CD8-positive, alpha-beta memory T cell (primary cell): ENCODE measurements around the gene FAF1. TPM values are rescaled to one million over a fixed set of nuclear protein-coding genes. Genes with fewer than 3 reads are reported as not detected.

Experiments
- CTCF ChIA-PET: fragments of 350-600 bp; sonication (Branson Sonifier 250); formaldehyde crosslinking; loops from one replicate; lab custom pipeline; 2021; ENCODE audit warnings: antibody characterized with exemption; lab: Charles Lee
- POLR2A ChIA-PET: fragments of 350-600 bp; sonication (Branson Sonifier 250); formaldehyde crosslinking; loops from one replicate; lab custom pipeline; 2021; ENCODE audit warnings: antibody characterized with exemption; lab: Charles Lee
- DNase-seq, 5 donors: peaks; one replicate each; pipeline versions ENCODE4 v3.0.0 to v3.0.0-alpha.2; 2020 to 2022; ENCODE audit warnings: mixed read lengths in 1 of 5
- H3K27ac ChIP-seq: one replicate; pipeline ENCODE4 v1.7.0; 2013; ENCODE audit warnings: low read depth, mild to moderate bottlenecking, low read length, moderate library complexity
- H3K27me3 ChIP-seq: 2 replicates; pipeline ENCODE4 v1.7.0; 2013; ENCODE audit warnings: low read length, mild to moderate bottlenecking; ENCODE audit not compliant: insufficient read depth, poor library complexity, severe bottlenecking
- H3K36me3 ChIP-seq: 2 replicates; pipeline ENCODE4 v1.7.0; 2013; ENCODE audit warnings: mild to moderate bottlenecking, low read length, moderate library complexity; ENCODE audit not compliant: insufficient read depth
- H3K4me1 ChIP-seq: 2 replicates; pipeline ENCODE4 v1.7.0; 2013; ENCODE audit warnings: mild to moderate bottlenecking, low read length, moderate library complexity; ENCODE audit not compliant: insufficient read depth
- H3K4me3 ChIP-seq: 2 replicates; pipeline ENCODE4 v1.7.0; 2013; ENCODE audit warnings: mild to moderate bottlenecking, low read length
- H3K9me3 ChIP-seq: 2 replicates; pipeline ENCODE4 v1.7.0; 2013; ENCODE audit warnings: mild to moderate bottlenecking, low read length
- H3K27ac Mint-ChIP-seq, 8 donors: one replicate each; pipeline ENCODE4 v1.8.0; 2020 to 2021; ENCODE audit warnings: mixed read lengths in 8 of 8, mild to moderate bottlenecking in 6 of 8, inconsistent platforms in 3 of 8, moderate library complexity in 3 of 8
- H3K27me3 Mint-ChIP-seq, 2 donors: one replicate each; pipeline ENCODE4 v1.8.0; 2020 to 2021; ENCODE audit warnings: mixed read lengths in 2 of 2, mild to moderate bottlenecking in 1 of 2, moderate library complexity in 1 of 2
- H3K36me3 Mint-ChIP-seq, 3 donors: one replicate each; pipeline ENCODE4 v1.8.0; 2020 to 2021; ENCODE audit warnings: mixed read lengths in 3 of 3, inconsistent platforms in 1 of 3, mild to moderate bottlenecking in 1 of 3
- H3K4me1 Mint-ChIP-seq, 3 donors: one replicate each; pipeline ENCODE4 v1.8.0; 2020 to 2021; ENCODE audit warnings: mixed read lengths in 3 of 3, inconsistent platforms in 1 of 3, mild to moderate bottlenecking in 1 of 3
- H3K4me3 Mint-ChIP-seq, 7 donors: one replicate each; pipeline ENCODE4 v1.8.0; 2020 to 2021; ENCODE audit warnings: mixed read lengths in 7 of 7, mild to moderate bottlenecking in 6 of 7, moderate library complexity in 4 of 7, inconsistent platforms in 2 of 7
- H3K9me3 Mint-ChIP-seq, 5 donors: one replicate each; pipeline ENCODE4 v1.8.0; 2020 to 2022; ENCODE audit warnings: mixed read lengths in 5 of 5, mild to moderate bottlenecking in 3 of 5, moderate library complexity in 2 of 5, inconsistent platforms in 1 of 5
- polyA plus RNA-seq: library from polyadenylated mRNA; unstranded; fragments of 300-500 nt; fragmentation: Illumina TruSeq; gene quantifications from one replicate; pipeline ENCODE4 v1.2.3, GENCODE V29; 2021
- total RNA-seq, 2 experiments: library from RNA; stranded (reverse); gene quantifications; one replicate each; pipeline ENCODE4 v1.2.3, GENCODE V29; 2021

Gene FAF1
- total and polyA plus RNA-seq, 3 experiments from 2014 or later, result 66.4 to 87.1 (median 78.2) TPM

- ChIA-PET CTCF (no interaction called here), POLR2A (no interaction called here)
- Mint-ChIP-seq H3K27me3 (no peaks in the 10 kb centered on the region), H3K36me3 (peaks cover 0 to 16% (median 2%) of the 10 kb centered on the region in 3 donors), H3K27ac (no peak overlapping the region), H3K9me3 (peaks cover 0 to 4% (median 0%) of the 10 kb centered on the region in 5 donors), H3K4me1 (peaks cover 12 to 15% (median 12%) of the 10 kb centered on the region in 3 donors), H3K4me3 (no peak overlapping the region)
- no peak overlapping the region for H3K4me3 ChIP-seq
- no peaks in the 10 kb centered on the region for H3K4me1 ChIP-seq
- DNase-seq, result no peak
- no peaks in the 10 kb centered on the region for H3K9me3 ChIP-seq
- H3K36me3 ChIP-seq, result no peaks in the 10 kb centered on the region
- H3K27me3 ChIP-seq, result no peaks in the 10 kb centered on the region
- H3K27ac ChIP-seq, result no peak overlapping the region
Measured at GRCh38 chr1:50820545-50820944, 139.5 kb downstream of the FAF1 start.

- Mint-ChIP-seq H3K36me3 (peaks cover 10 to 41% (median 11%) of the 10 kb centered on the region in 3 donors), H3K27ac (no peak overlapping the region)
- CTCF ChIA-PET, result no interaction called here
Measured at GRCh38 chr1:50812346-50812745, 147.7 kb downstream of the FAF1 start.

GRCh38 chr1:50808296-50808695 lies 151.8 kb downstream of the FAF1 start:
- no peaks in the 10 kb centered on the region for H3K36me3 ChIP-seq
- Mint-ChIP-seq H3K27ac (no peak overlapping the region), H3K4me3 (no peak overlapping the region), H3K36me3 (peaks cover 14 to 42% (median 15%) of the 10 kb centered on the region in 3 donors), H3K4me1 (peaks cover 47 to 73% (median 71%) of the 10 kb centered on the region in 3 donors), H3K9me3 (peaks cover 17 to 32% (median 27%) of the 10 kb centered on the region in 5 donors), H3K27me3 (no peaks in the 10 kb centered on the region)
- H3K9me3 ChIP-seq, result peaks cover 4% of the 10 kb centered on the region
- CTCF ChIA-PET, result no interaction called here
- POLR2A ChIA-PET, result no interaction called here
- no peak overlapping the region for H3K27ac ChIP-seq
- H3K27me3 ChIP-seq, result no peaks in the 10 kb centered on the region
- no peaks in the 10 kb centered on the region for H3K4me1 ChIP-seq
- H3K4me3 ChIP-seq, result no peak overlapping the region
- no peak for DNase-seq

More at GRCh38 chr1:50812346-50812745, 147.7 kb downstream of the FAF1 start:
- no peaks in the 10 kb centered on the region for H3K4me1 ChIP-seq
- peaks cover 12 to 24% (median 21%) of the 10 kb centered on the region in 5 donors for H3K9me3 Mint-ChIP-seq
- no peaks in the 10 kb centered on the region for H3K36me3 ChIP-seq
- H3K9me3 ChIP-seq, result peaks cover 3% of the 10 kb centered on the region
- H3K4me3 Mint-ChIP-seq, result no peak overlapping the region
- peaks cover 39 to 49% (median 44%) of the 10 kb centered on the region in 3 donors for H3K4me1 Mint-ChIP-seq
- DNase-seq, result no peak
- H3K27me3 ChIP-seq, result no peaks in the 10 kb centered on the region
- POLR2A ChIA-PET, result no interaction called here
- no peak overlapping the region for H3K4me3 ChIP-seq
- H3K27ac ChIP-seq, result no peak overlapping the region
- no peaks in the 10 kb centered on the region for H3K27me3 Mint-ChIP-seq

DNA sequence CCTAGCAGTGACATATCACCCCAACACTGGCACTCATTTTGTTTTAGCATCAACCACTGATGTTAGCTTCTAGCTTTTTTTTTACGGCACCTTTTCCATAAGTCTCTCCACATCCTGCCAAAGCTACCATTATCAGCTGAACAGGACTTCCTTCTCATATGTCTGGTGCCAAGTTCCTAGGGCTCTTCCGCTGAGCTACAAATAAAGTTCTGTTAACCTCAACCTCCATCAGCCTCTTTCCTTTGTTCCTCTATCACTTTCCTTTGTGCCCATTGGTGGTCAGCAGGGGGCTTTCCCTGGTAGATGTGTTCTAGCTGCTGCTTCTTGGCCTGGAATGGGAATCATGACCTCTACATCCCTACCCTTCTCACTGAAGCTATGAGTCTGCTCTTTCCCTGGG lies 163.8 kb downstream of the FAF1 start:
- no peak overlapping the region for H3K27ac ChIP-seq
- POLR2A ChIA-PET, result no interaction called here
- H3K27me3 ChIP-seq, result no peaks in the 10 kb centered on the region
- Mint-ChIP-seq H3K27me3 (no peaks in the 10 kb centered on the region), H3K36me3 (peaks cover 4 to 9% (median 5%) of the 10 kb centered on the region in 3 donors), H3K27ac (peak overlapping the region in 2 of 8 donors; percentile 31 to 39), H3K9me3 (no peaks in the 10 kb centered on the region), H3K4me1 (peaks cover 12 to 16% (median 12%) of the 10 kb centered on the region in 3 donors), H3K4me3 (no peak overlapping the region)
- no peak overlapping the region for H3K4me3 ChIP-seq
- no peak for DNase-seq
- CTCF ChIA-PET, result interaction anchor here (1.0 kb wide), 1 partner anchor 14 kb away, joined by 3 read pairs; no protein-coding TSS in a partner anchor
- no peaks in the 10 kb centered on the region for H3K4me1 ChIP-seq
- H3K36me3 ChIP-seq, result no peaks in the 10 kb centered on the region
- H3K9me3 ChIP-seq, result no peaks in the 10 kb centered on the region

GRCh38 chr1:50793521-50793920 lies 166.5 kb downstream of the FAF1 start:
- H3K4me3 Mint-ChIP-seq, result no peak overlapping the region

DNA sequence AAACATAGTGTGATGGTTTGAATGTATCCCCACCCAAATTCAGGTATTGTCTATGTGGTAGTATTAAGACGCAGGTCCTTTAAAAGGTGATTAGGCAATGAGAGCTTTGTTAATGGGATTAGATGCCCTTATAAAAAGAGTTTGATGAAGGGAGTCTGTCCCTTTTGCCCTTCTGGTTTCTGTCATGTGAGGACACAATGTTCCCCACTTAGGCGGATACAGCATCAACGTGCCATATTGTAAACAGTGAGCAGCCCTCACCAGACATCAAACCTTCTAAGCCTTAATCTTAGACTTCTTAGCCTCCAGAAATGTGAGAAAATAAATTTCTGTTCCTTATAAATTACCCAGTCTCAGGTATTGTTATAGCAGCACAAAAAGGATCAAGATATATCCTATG lies 172.8 kb downstream of the FAF1 start:
- Histone ChIP-seq H3K27me3 (no peaks in the 10 kb centered on the region), H3K36me3 (no peaks in the 10 kb centered on the region), H3K4me1 (no peaks in the 10 kb centered on the region), H3K9me3 (no peaks in the 10 kb centered on the region), H3K4me3 (no peak overlapping the region), H3K27ac (no peak overlapping the region)
- CTCF ChIA-PET, result no interaction called here
- H3K4me3 Mint-ChIP-seq, result no peak overlapping the region
- no peaks in the 10 kb centered on the region for H3K9me3 Mint-ChIP-seq
- H3K27me3 Mint-ChIP-seq, result no peaks in the 10 kb centered on the region
- H3K27ac Mint-ChIP-seq, result peak overlapping the region in 3 of 8 donors; percentile 17 to 64 (median 21)
- POLR2A ChIA-PET, result no interaction called here
- H3K36me3 Mint-ChIP-seq, result peaks cover 0 to 25% (median 14%) of the 10 kb centered on the region in 3 donors
- no peak for DNase-seq
- H3K4me1 Mint-ChIP-seq, result peaks cover 10 to 27% (median 25%) of the 10 kb centered on the region in 3 donors

More at GRCh38 chr1:50793521-50793920, 166.5 kb downstream of the FAF1 start:
- H3K27ac Mint-ChIP-seq, result no peak overlapping the region
- Histone ChIP-seq H3K4me1 (no peaks in the 10 kb centered on the region), H3K9me3 (no peaks in the 10 kb centered on the region), H3K27me3 (no peaks in the 10 kb centered on the region), H3K27ac (no peak overlapping the region), H3K4me3 (no peak overlapping the region), H3K36me3 (no peaks in the 10 kb centered on the region)
- CTCF ChIA-PET, result no interaction called here
- DNase-seq, result no peak
- no peaks in the 10 kb centered on the region for H3K27me3 Mint-ChIP-seq
- POLR2A ChIA-PET, result no interaction called here
- H3K36me3 Mint-ChIP-seq, result peaks cover 0 to 6% (median 4%) of the 10 kb centered on the region in 3 donors
- H3K9me3 Mint-ChIP-seq, result no peaks in the 10 kb centered on the region
- peaks cover 7 to 10% (median 9%) of the 10 kb centered on the region in 3 donors for H3K4me1 Mint-ChIP-seq

- no peak overlapping the region for H3K27ac ChIP-seq
- H3K27ac Mint-ChIP-seq, result peak overlapping the region in 3 of 8 donors; percentile 1 to 28 (median 25)
- H3K36me3 Mint-ChIP-seq, result peaks cover 0 to 49% (median 24%) of the 10 kb centered on the region in 3 donors
- no peak overlapping the region for H3K4me3 ChIP-seq
- CTCF ChIA-PET, result interaction anchor here (0.9 kb wide), 1 partner anchor 8 kb away, joined by 3 read pairs; no protein-coding TSS in a partner anchor
- peaks cover 17 to 44% (median 41%) of the 10 kb centered on the region in 3 donors for H3K4me1 Mint-ChIP-seq
- DNase-seq, result no peak
- H3K27me3 Mint-ChIP-seq, result no peaks in the 10 kb centered on the region
- H3K36me3 ChIP-seq, result no peaks in the 10 kb centered on the region
- no peaks in the 10 kb centered on the region for H3K9me3 ChIP-seq
- POLR2A ChIA-PET, result no interaction called here
- H3K4me3 Mint-ChIP-seq, result peak overlapping the region in 2 of 7 donors; percentile 1 to 37
- no peaks in the 10 kb centered on the region for H3K27me3 ChIP-seq
- H3K4me1 ChIP-seq, result no peaks in the 10 kb centered on the region
- no peaks in the 10 kb centered on the region for H3K9me3 Mint-ChIP-seq
Measured at GRCh38 chr1:50783286-50783685, 176.8 kb downstream of the FAF1 start.

DNA sequence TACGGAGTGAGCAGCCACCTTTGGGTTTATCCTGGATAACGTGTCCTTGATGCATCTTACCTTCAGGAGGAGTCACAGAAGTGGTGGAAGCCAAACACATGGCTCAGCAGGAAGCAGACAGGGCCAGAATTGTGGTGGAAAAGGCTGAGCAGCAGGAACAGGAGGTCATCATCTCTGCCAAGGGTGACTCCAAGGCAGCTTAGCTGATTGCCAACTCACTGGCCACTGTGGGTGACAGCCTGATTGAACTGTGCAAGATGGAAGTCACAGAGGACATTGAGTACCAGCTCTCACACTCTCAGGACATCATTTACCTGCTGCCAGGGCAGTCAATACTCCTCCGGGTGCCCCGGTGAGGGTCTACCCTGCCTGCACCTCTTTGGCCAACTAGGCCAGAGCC lies 179.3 kb downstream of the FAF1 start:
- Mint-ChIP-seq H3K36me3 (peaks cover 0 to 35% (median 19%) of the 10 kb centered on the region in 3 donors), H3K27me3 (no peaks in the 10 kb centered on the region), H3K27ac (no peak overlapping the region), H3K4me1 (peaks cover 17 to 44% (median 41%) of the 10 kb centered on the region in 3 donors), H3K4me3 (no peak overlapping the region), H3K9me3 (no peaks in the 10 kb centered on the region)
- Histone ChIP-seq H3K27me3 (no peaks in the 10 kb centered on the region), H3K4me3 (no peak overlapping the region), H3K27ac (no peak overlapping the region), H3K4me1 (no peaks in the 10 kb centered on the region), H3K36me3 (no peaks in the 10 kb centered on the region), H3K9me3 (no peaks in the 10 kb centered on the region)
- ChIA-PET POLR2A (no interaction called here), CTCF (no interaction called here)
- no peak for DNase-seq
